ENCODE results near the gene PKNOX2.

Gene PKNOX2

DNA sequence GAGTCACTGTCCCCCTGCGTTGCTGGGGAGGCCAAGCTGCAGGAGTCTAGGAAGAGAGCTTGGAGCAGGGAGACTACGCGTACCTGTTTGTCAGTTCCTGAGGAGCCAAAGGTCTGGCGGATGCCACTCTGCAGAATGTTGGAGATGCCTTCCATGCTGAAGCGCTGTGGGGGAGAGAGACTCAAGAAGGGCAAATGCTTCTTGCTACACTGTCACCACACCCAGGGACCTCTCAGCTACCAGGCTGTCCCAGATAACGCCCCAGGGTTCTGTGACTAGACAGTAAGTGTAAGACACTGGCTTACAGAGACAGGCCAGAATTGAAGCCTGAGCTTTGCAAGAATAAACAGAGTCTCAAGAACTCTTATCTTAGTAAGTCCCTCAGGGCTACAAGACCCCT, 289.5 kb downstream of the PKNOX2 start:
- H3K4me3 ChIP-seq (replicated peaks; ENCODE audit: low read depth, low read length): no peak overlapping the region
- DNase-seq (ENCODE audit: extremely low read depth, low read depth): no peak
- TF ChIP-seq, protein P1, sequence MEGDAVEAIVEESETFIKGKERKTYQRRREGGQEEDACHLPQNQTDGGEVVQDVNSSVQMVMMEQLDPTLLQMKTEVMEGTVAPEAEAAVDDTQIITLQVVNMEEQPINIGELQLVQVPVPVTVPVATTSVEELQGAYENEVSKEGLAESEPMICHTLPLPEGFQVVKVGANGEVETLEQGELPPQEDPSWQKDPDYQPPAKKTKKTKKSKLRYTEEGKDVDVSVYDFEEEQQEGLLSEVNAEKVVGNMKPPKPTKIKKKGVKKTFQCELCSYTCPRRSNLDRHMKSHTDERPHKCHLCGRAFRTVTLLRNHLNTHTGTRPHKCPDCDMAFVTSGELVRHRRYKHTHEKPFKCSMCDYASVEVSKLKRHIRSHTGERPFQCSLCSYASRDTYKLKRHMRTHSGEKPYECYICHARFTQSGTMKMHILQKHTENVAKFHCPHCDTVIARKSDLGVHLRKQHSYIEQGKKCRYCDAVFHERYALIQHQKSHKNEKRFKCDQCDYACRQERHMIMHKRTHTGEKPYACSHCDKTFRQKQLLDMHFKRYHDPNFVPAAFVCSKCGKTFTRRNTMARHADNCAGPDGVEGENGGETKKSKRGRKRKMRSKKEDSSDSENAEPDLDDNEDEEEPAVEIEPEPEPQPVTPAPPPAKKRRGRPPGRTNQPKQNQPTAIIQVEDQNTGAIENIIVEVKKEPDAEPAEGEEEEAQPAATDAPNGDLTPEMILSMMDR (IDR thresholded peaks at IDR 0.05; ENCODE audit: low read depth, low read length, missing control alignments): no peak

DNA sequence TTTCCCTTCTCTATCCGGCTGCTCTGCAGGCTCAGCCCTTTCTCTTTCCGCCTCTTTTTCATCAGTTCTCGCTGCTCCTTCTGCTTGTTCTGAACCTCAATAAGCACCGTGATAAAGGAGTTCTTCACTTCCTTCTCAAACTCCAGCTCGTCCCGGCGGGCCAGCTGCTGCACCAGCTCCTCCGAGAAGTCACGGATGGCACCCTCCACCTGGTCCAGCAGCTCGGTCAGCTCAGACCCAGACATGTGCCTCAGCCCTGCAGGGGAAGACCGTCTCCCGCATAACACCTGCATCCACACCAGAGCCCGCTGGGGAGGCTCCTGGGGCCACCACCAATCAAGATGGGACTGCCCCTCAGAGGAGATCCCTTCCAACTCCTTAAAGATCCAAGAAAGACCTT, 291.3 kb downstream of the PKNOX2 start:
- H3K4me3 ChIP-seq (replicated peaks; ENCODE audit: low read depth, low read length): no peak overlapping the region
- no peak for DNase-seq (ENCODE audit: extremely low read depth, low read depth)
- TF ChIP-seq, protein P1 (IDR thresholded peaks at IDR 0.05; ENCODE audit: low read depth, low read length, missing control alignments): no peak

DNA sequence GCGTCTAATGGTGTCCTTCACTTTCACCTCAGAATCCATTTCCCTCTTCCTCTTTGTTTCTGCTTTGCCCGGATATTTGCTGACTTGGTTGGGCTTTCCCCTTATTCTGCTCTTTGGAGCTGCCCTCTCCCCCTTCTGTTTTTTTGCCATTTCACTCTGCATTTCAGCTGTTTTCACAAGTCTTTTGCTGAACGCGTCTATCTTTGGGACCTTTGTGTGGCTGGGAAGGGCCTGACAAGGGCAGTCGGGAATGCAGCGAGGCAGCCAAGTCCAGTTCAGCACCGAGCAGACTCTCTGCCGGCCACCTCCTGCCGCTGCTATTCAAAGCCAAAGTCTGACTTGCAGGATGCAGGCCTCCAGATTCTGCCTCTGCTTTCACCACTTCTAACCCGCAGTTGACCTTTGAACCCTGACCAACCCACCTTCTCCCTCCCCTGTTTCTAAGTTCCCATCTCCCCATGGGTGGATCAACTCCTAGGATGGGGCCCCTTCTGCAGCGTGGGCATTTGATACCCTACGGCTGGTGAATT, 293.3 kb downstream of the PKNOX2 start:
- TF ChIP-seq, protein P1 (IDR thresholded peaks at IDR 0.05; ENCODE audit: low read depth, low read length, missing control alignments): no peak
- H3K4me3 ChIP-seq (replicated peaks; ENCODE audit: low read depth, low read length): no peak overlapping the region
- DNase-seq (ENCODE audit: extremely low read depth, low read depth): no peak

DNA sequence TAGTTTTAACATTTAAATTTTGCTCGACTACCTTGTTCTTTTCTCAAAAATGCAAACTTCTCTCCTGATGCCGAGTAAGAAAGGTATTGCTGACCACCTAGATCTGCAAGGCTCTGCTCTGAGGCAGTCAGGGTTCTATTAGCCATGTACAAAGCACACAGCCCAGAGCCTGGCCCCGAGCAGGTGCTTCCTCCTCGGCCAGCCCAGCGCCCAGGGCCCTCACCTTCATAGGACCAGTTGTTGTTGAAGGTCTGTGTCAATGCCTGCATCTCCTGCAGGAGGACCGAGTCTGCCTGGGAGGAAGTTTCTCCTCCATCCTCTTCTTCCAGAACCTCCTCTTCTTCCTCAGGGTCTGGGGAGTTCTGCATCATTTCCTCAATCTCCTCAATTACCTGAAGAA, 295.7 kb downstream of the PKNOX2 start:
- no peak overlapping the region for H3K4me3 ChIP-seq (replicated peaks; ENCODE audit: low read depth, low read length)
- TF ChIP-seq, protein P1 (IDR thresholded peaks at IDR 0.05; ENCODE audit: low read depth, low read length, missing control alignments): no peak
- DNase-seq (ENCODE audit: extremely low read depth, low read depth): no peak

DNA sequence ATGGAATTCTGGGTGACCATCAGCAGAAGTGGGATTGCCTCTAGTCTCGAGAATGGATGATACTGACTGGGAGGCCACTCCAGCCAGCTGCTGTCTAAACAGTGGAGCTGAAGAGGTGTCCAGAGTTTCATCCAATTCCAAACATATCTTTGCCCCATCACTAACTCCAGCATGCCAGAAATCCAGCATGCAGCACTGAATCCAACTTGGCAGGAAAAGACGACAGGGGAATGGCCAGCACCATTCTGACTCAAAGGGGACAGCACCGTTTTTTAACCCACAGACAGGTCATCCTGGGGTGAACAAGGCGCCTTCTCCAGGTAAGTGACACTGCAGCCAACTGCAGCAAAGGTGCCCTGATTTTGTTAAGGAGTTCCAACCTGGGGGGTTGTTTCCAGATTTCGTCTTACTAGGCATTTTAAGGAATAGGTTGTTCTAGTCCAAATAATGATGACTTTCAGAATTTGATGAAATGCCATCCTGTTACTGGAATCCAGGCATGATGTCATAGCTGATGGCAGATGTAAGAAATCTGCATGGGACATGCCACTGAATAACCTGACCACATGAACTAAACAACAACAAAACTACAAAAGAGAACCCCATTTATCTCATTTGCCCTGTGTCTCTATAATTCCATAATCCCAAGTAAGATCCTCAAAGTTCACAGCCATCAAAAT, 299.2 kb downstream of the PKNOX2 start:
- TF ChIP-seq, protein P1 (IDR thresholded peaks at IDR 0.05; ENCODE audit: low read depth, low read length, missing control alignments): no peak
- no peak for DNase-seq (ENCODE audit: extremely low read depth, low read depth)
- no peak overlapping the region for H3K4me3 ChIP-seq (replicated peaks; ENCODE audit: low read depth, low read length)

DNA sequence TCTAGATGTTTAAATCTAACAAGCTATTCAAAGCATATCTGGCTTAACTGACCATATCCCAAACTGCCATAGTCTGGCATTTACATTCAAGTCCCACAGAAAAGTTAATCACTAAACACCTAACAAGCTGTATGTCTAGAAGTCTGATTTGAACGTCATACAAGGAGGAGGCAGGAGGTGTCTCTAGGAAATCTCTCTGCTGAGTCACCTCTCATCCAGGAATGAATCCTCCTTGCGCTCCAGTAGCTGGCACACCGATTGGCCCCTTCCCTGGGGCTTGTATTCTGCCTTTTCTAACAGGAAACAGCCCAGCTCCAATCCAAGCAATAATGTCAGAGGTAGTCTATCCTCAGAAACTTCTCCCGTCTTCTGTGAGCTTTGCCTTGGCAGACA, 299.7 kb downstream of the PKNOX2 start:
- TF ChIP-seq, protein P1 (IDR thresholded peaks at IDR 0.05; ENCODE audit: low read depth, low read length, missing control alignments): no peak
- DNase-seq (ENCODE audit: extremely low read depth, low read depth): no peak
- H3K4me3 ChIP-seq (replicated peaks; ENCODE audit: low read depth, low read length): no peak overlapping the region

DNA sequence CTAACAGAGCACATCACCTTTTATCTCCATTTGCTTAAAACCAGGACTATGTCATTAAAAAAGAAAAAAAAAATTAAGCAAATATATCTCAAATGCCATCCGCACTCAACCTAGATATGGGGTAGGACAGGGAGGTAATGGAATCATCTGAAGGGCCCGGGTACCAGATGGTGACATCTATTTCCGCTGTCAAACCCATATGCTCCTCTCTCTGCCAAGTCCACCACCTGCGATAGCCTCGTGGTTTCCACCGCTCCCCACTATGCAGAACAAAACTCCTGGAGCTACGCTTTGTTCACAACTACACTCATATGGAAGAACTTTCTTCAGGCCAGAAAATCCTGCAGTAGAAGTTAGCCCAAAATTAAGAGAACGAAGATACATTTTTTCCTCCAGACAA, 300.1 kb downstream of the PKNOX2 start:
- no peak overlapping the region for H3K4me3 ChIP-seq (replicated peaks; ENCODE audit: low read depth, low read length)
- TF ChIP-seq, protein P1 (IDR thresholded peaks at IDR 0.05; ENCODE audit: low read depth, low read length, missing control alignments): no peak
- no peak for DNase-seq (ENCODE audit: extremely low read depth, low read depth)

Measured in HFF-Myc (cell line).